Fibroblast of mammary gland (primary cell): ENCODE measurements around the gene GALNT18.

Experiments
- DNase-seq: peaks from one replicate; pipeline ENCODE4 v3.0.0-alpha.2; 2010; ENCODE audit warnings: low read depth
- H3K4me3 ChIP-seq: 2 replicates; pipeline ENCODE4 v1.5.1; 2011; ENCODE audit warnings: low read depth, mild to moderate bottlenecking, low read length, moderate library complexity; ENCODE audit not compliant: control insufficient read depth
- TF ChIP-seq, protein P1 (sequence below): conservative IDR thresholded peaks from 2 replicates; pipeline ENCODE4 v1.5.1; 2011; ENCODE audit warnings: low read depth, low read length, inconsistent platforms; ENCODE audit not compliant: control insufficient read depth, insufficient read depth

Gene GALNT18

DNA sequence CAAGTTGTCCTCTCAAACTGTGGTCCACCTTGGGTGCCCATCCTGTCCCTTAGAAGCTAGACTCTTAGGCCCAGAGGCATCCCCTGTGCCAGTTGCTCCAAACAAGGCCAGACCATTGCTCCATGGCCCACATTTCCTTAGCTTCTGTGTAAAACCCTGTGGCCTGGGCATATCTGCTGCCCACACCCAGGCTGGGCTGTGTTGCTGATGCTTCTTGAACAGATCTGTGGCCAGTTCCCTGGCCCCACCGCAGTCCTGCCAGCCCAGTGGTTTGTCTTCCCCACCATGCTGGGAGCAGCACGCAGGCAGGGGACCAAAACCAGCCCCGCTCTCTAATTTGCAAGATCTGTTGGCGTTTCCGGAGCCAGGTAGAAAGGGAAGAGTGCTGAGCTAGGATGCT lies 341.0 kb downstream of the GALNT18 start:
- H3K4me3 ChIP-seq = no peak overlapping the region

DNA sequence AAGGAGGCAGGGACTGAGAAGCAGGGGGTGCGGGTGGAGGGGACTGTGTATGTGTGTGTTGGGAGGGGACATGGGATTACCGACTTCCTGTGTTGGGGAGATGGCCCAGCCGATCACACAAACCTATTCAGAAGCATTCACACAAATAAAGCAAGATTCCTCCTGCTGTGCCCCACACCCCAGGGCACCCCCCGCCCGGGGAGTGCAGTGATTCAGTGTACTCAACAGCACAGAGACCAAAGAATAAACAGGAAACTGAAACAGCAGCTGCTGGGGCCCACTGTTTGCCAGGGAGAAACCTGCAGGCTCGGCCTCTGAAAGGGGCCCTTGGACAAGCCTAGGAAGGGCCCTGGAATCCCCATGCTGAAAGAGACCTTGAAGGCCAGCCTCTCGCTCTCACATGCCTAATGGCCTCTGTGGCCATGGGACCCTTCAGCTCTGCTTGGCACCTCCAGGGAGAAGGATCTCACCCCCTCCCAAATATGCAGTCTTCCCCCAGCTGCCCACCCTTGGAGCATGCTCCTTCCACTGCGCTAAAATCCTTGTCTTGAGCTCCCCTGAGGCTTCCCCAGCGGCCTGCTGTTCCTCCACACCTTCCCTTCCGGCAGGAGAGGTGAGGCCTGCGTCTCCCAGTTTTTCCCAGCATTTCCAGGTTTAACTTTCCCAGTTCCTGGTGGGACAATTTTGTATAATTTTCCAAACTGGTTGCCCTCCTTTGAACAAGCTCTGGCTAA lies 341.7 kb downstream of the GALNT18 start:
- TF ChIP-seq, protein P1, sequence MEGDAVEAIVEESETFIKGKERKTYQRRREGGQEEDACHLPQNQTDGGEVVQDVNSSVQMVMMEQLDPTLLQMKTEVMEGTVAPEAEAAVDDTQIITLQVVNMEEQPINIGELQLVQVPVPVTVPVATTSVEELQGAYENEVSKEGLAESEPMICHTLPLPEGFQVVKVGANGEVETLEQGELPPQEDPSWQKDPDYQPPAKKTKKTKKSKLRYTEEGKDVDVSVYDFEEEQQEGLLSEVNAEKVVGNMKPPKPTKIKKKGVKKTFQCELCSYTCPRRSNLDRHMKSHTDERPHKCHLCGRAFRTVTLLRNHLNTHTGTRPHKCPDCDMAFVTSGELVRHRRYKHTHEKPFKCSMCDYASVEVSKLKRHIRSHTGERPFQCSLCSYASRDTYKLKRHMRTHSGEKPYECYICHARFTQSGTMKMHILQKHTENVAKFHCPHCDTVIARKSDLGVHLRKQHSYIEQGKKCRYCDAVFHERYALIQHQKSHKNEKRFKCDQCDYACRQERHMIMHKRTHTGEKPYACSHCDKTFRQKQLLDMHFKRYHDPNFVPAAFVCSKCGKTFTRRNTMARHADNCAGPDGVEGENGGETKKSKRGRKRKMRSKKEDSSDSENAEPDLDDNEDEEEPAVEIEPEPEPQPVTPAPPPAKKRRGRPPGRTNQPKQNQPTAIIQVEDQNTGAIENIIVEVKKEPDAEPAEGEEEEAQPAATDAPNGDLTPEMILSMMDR = no peak
- DNase-seq = no peak
- H3K4me3 ChIP-seq = no peak overlapping the region

More for the DNA sequence above, 341.0 kb downstream of the GALNT18 start:
- DNase-seq = no peak
- TF ChIP-seq, protein P1 = no peak

DNA sequence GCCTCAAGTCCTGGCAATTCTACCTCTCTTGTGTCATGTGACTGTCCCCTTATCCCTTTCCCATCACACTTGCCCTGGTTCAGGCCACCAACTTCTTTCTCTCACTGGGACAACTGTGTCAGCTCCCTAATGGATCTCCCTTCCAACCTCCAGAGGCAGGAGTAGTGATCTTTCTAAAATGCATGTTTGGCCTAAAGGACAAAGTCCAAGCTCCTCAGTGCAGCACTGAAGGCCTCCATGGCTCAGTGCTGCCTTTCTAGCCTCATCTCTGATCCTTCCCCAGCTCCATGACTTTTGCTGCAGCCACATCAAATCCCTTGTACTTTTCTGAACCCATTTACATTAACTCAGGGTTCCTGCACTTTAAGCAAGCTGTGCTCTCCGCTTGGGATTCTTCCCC lies 349.6 kb downstream of the GALNT18 start:
- no peak for DNase-seq
- TF ChIP-seq, protein P1 = no peak
- H3K4me3 ChIP-seq = no peak overlapping the region

DNA sequence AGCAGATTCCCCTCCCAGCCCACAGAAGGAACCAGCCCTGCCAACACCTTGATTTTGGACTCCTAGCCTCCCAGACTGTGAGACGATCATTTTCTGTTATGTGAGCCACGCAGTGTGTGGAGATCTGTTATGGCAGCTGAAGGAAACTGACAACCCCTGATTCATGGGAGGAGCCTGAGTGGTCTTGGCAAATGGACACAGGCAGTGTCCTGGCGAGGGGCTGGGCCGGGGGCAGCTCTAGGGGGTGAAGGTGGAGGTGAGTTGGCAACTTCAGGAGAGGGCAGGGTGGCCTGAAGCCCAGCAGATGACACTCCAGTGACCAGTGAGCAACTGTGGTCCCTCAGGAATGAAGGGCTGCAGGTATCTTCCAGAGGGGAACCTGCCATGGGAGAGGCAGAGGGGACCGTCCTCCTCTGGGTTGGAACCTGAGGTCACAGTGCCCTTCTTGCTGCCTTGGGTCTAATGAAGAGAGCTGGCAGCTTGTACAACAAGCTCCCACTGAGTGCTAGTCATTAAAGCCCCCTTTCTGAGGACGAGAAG lies 351.5 kb downstream of the GALNT18 start:
- DNase-seq = no peak
- no peak overlapping the region for H3K4me3 ChIP-seq
- TF ChIP-seq, protein P1 = no peak

DNA sequence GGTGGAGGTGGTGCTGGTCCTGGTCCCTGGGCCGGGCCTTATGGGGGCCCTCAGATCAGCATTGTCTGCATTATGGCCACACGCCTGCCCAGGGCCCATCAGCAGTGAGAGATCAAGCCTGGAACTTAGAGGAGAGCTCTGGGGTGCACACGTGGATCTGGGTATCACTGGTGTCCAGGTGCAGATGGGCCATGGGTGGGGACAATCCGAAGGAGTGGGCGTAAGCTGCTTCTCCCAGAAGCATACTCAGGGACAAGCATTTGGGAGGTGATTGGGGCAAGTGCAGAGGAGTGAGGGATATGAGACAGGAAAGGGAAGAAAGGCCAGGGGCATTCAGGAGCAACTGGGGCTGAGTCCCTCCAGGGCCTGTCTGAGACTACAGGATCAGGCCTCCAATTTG lies 353.1 kb downstream of the GALNT18 start:
- TF ChIP-seq, protein P1 = no peak
- no peak for DNase-seq
- no peak overlapping the region for H3K4me3 ChIP-seq

DNA sequence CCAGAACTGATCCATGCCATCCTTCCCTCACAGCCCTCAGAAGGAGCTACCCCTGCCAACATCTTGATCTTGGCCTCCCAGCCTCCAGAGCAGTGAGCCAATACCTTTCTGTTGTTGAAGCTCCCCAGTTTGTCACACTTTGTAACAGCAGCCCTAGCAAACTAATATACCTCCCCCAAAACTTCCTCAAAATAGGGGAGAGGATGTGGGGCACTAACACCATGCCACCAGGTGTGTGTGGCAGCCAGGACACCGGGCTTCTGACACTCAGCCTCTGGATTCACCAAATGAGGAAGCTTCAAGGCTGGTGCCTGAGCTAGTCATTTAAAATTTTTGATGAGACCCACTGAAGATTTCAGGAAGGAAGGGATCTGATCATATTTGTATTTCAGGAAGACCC lies 353.7 kb downstream of the GALNT18 start:
- TF ChIP-seq, protein P1 = no peak
- DNase-seq = no peak
- H3K4me3 ChIP-seq = no peak overlapping the region
